ENCODE data around the gene APBB2. TPM values are rescaled to one million over a fixed set of nuclear protein-coding genes. Genes with fewer than 3 reads are reported as not detected.

The APBB2 gene
- total and polyA plus RNA-seq, 2 of the 8 experiments (the other 6 are each of a cell fraction or from before 2014, with no cell fraction given): 58.7 to 59.4 TPM

DNA sequence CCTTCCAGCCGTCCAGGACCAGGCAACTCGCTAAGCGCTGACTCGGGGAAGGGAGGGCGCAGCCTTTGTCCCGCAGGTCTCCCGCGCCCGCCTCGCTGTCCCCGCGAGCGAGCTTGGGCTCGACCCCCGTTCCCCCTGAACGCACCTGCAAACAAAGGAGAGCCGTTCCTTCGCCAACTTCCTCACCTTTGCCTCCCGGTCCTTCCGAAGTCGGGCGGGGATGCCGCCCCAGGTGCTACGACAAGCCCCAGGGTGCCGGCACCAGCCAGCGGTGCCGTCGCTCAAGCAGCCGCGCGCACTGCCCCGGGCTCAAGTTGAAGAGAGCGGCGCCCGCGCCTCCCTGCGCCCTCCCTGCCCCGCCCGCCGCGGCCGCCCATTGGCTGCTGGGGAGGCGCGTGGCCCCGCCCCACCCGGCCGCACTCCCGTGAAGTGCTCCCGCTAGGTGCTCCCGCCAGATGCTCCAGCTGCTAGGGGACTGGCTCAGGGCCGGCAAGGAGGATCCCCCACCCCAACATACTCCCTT lies 357.4 kb downstream of the APBB2 start (continued):
- peak in 1 of 2 experiments; percentile 76; a peak in 2 of 4 replicates for TF ChIP-seq HDAC2 (IDR thresholded peaks at IDR 0.05; ENCODE audit: borderline replicate concordance in 1 of 2, low read depth in 2 of 2, low read length in 2 of 2)
- no peak for TF ChIP-seq SIX5 (IDR thresholded peaks at IDR 0.05; ENCODE audit: low read depth, low read length)
- TF ChIP-seq CREB1 (IDR thresholded peaks at IDR 0.05): no peak; the same call in 1 of the 2 replicates
- TF ChIP-seq POU5F1 (IDR thresholded peaks at IDR 0.05; ENCODE audit: low read depth, low read length): no peak
- peak; percentile 94 to 98 for TF ChIP-seq POLR2A (IDR thresholded peaks at IDR 0.05; ENCODE audit: control extremely low read depth in 1 of 2, low read depth in 2 of 2, low read length in 2 of 2)
- TF ChIP-seq RXRA (IDR thresholded peaks at IDR 0.05; ENCODE audit: insufficient read depth, low read depth, low read length): no peak
- TF ChIP-seq POLR2AphosphoS5 (IDR thresholded peaks at IDR 0.05; ENCODE audit: low read depth, low read length): peak; percentile 80
- TF ChIP-seq, protein P1, sequence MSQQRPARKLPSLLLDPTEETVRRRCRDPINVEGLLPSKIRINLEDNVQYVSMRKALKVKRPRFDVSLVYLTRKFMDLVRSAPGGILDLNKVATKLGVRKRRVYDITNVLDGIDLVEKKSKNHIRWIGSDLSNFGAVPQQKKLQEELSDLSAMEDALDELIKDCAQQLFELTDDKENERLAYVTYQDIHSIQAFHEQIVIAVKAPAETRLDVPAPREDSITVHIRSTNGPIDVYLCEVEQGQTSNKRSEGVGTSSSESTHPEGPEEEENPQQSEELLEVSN (IDR thresholded peaks at IDR 0.05): peak; percentile 40; the same call in 1 of the 2 replicates
- no peak for TF ChIP-seq ZNF274 (IDR thresholded peaks at IDR 0.05; ENCODE audit: borderline replicate concordance, extremely low read depth, low read length)
- TF ChIP-seq KDM5A (IDR thresholded peaks at IDR 0.05; ENCODE audit: low read length): no peak
- peak in 1 of 2 experiments; percentile 30; a peak in 1 of 4 replicates for TF ChIP-seq SIN3A (conservative IDR thresholded peaks at IDR 0.05 in 1 of 2, IDR thresholded peaks at IDR 0.05 in 1 of 2; ENCODE audit: low read depth in 1 of 2, low read length in 2 of 2)
- TF ChIP-seq GTF2F1 (IDR thresholded peaks at IDR 0.05; ENCODE audit: borderline replicate concordance, low read depth, low read length): 0 out of 2 replicates have a peak, but pooled peaks have one; percentile 6
- TF ChIP-seq, protein P2, sequence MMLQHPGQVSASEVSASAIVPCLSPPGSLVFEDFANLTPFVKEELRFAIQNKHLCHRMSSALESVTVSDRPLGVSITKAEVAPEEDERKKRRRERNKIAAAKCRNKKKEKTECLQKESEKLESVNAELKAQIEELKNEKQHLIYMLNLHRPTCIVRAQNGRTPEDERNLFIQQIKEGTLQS (IDR thresholded peaks at IDR 0.05; ENCODE audit: insufficient read depth, low read depth, low read length): no peak
- TF ChIP-seq TAF7 (optimal IDR thresholded peaks at IDR 0.05; ENCODE audit: borderline replicate concordance, low read depth, low read length): peak; percentile 88
- TF ChIP-seq, protein P3, sequence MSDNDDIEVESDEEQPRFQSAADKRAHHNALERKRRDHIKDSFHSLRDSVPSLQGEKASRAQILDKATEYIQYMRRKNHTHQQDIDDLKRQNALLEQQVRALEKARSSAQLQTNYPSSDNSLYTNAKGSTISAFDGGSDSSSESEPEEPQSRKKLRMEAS (IDR thresholded peaks at IDR 0.05): peak; percentile 43
- peak; percentile 15; the same call in 1 of the 2 replicates for TF ChIP-seq CHD2 (IDR thresholded peaks at IDR 0.05; ENCODE audit: low read length)
- peak; percentile 85 for TF ChIP-seq KDM4A (IDR thresholded peaks at IDR 0.05; ENCODE audit: low read depth, low read length, severe bottlenecking)
- TF ChIP-seq ASH2L (IDR thresholded peaks at IDR 0.05; ENCODE audit: low read length): peak; percentile 78

Measured in H1 (cell line).